ENCODE measurements around the gene TRIM2. TPM values are rescaled to one million over a fixed set of nuclear protein-coding genes. Genes with fewer than 3 reads are reported as not detected.

Gene TRIM2
- total and polyA plus RNA-seq, 7 donors, result 1.3 to 7.1 (median 3.9) TPM

- ATAC-seq (no peak), DNase-seq (no peak)
- Histone ChIP-seq H3K27me3 (ENCODE audit: insufficient read depth in 3 of 3, low read length in 2 of 3) (peaks cover 0 to 3% (median 0%) of the 10 kb centered on the region in 3 donors), H3K9me3 (no peaks in the 10 kb centered on the region), H3K36me3 (ENCODE audit: insufficient read depth in 1 of 2, low read depth in 1 of 2) (no peaks in the 10 kb centered on the region), H3K4me3 (no peak overlapping the region), H3K4me1 (peaks cover 12% of the 10 kb centered on the region), H3K27ac (no peak overlapping the region)
- intact Hi-C loops (cut with DNase I), result no loop called here
- WGBS, 3 donors, result 96 to 99% (median 98%) methylated on average over 3 of the region's 3 CpGs
- TF ChIP-seq, protein P1, sequence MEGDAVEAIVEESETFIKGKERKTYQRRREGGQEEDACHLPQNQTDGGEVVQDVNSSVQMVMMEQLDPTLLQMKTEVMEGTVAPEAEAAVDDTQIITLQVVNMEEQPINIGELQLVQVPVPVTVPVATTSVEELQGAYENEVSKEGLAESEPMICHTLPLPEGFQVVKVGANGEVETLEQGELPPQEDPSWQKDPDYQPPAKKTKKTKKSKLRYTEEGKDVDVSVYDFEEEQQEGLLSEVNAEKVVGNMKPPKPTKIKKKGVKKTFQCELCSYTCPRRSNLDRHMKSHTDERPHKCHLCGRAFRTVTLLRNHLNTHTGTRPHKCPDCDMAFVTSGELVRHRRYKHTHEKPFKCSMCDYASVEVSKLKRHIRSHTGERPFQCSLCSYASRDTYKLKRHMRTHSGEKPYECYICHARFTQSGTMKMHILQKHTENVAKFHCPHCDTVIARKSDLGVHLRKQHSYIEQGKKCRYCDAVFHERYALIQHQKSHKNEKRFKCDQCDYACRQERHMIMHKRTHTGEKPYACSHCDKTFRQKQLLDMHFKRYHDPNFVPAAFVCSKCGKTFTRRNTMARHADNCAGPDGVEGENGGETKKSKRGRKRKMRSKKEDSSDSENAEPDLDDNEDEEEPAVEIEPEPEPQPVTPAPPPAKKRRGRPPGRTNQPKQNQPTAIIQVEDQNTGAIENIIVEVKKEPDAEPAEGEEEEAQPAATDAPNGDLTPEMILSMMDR (IDR thresholded peaks at IDR 0.05), result no peak
Measured at GRCh38 chr4:153218961-153219360, 14.7 kb downstream of the TRIM2 start.

DNA sequence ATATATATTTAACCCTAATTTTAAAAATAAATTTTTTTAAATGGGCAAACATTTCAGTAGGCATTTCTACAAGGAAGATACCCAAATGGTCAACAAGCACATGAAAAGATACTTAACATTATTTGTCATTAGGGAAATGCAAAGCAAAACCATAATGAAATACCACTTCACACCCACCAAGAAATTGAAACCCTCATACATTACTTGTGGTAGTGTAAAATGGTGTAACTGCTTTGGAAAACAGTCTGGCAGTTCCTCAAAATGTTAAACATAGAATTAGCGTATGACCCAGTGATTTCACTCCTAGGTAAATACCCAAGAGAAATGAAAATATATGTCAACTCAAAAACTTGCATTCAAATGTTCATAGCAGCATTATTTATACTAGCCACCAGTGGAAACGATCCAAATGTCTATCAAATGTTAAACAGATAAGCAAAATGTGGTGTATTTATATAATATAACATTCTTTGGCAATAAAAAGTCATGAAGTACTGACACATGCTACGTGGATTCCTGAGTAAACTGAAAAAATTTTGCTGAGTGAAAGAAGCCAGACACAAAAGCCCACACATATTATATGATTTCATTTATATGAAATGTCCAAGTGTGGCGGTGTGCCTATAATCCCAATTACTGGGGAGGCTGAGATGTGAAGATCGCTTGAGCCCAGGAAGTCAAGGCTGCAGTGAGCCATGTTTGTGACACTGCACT, 16.6 kb downstream of the TRIM2 start:
- Histone ChIP-seq H3K36me3 (ENCODE audit: insufficient read depth in 1 of 2, low read depth in 1 of 2) (no peaks in the 10 kb centered on the region), H3K4me1 (peaks cover 21% of the 10 kb centered on the region), H3K27ac (peak overlapping the region; percentile 34), H3K27me3 (ENCODE audit: insufficient read depth in 3 of 3, low read length in 2 of 3) (no peaks in the 10 kb centered on the region), H3K9me3 (peaks cover 6% of the 10 kb centered on the region), H3K4me3 (no peak overlapping the region)
- ATAC-seq (no peak), DNase-seq (no peak)
- 92 to 97% (median 93%) methylated on average over 5 of the region's 5 CpGs for WGBS, 3 donors
- TF ChIP-seq, protein P1 (IDR thresholded peaks at IDR 0.05), result no peak
- intact Hi-C loops (cut with DNase I), result loop anchor here in 1 of 2 donors (10.0 kb wide), 1 partner anchor 214 kb away; no protein-coding TSS in a partner anchor

- DNase-seq (peak; percentile 57 to 74), ATAC-seq (peak; percentile 55 to 83 (median 72))
- TF ChIP-seq, protein P1 (IDR thresholded peaks at IDR 0.05), result no peak
- H3K36me3 ChIP-seq (ENCODE audit: insufficient read depth in 1 of 2, low read depth in 1 of 2), result no peaks in the 10 kb centered on the region
- H3K9me3 ChIP-seq, result peaks cover 6% of the 10 kb centered on the region
- peak overlapping the region; percentile 97 for H3K4me3 ChIP-seq
- no peaks in the 10 kb centered on the region for H3K27me3 ChIP-seq (ENCODE audit: insufficient read depth in 3 of 3, low read length in 2 of 3)
- peaks cover 21% of the 10 kb centered on the region for H3K4me1 ChIP-seq
- 16 to 18% (median 18%) methylated on average over 30 of the region's 30 CpGs for WGBS, 3 donors
- peak overlapping the region; percentile 93 for H3K27ac ChIP-seq
- intact Hi-C loops (cut with DNase I), result loop anchor here in 1 of 2 donors (10.0 kb wide), 1 partner anchor 213 kb away; no protein-coding TSS in a partner anchor
Measured at GRCh38 chr4:153221783-153222706, 17.8 kb downstream of the TRIM2 start.

GRCh38 chr4:153222707-153223426, 18.6 kb downstream of the TRIM2 start:
- no peaks in the 10 kb centered on the region for H3K36me3 ChIP-seq (ENCODE audit: insufficient read depth in 1 of 2, low read depth in 1 of 2)
- intact Hi-C loops (cut with DNase I), result loop anchor here in 1 of 2 donors (10.0 kb wide), 1 partner anchor 212 kb away; no protein-coding TSS in a partner anchor
- H3K9me3 ChIP-seq, result peaks cover 6% of the 10 kb centered on the region
- peak; percentile 68 to 85 for DNase-seq
- no peaks in the 10 kb centered on the region for H3K27me3 ChIP-seq (ENCODE audit: insufficient read depth in 3 of 3, low read length in 2 of 3)
- peak; percentile 87 to 91 (median 90) for ATAC-seq
- WGBS, 3 donors, result 0% methylated on average over 45 to 61 of the region's 61 CpGs
- H3K4me1 ChIP-seq, result peaks cover 21% of the 10 kb centered on the region
- peak overlapping the region; percentile 93 for H3K27ac ChIP-seq
- peak overlapping the region; percentile 97 for H3K4me3 ChIP-seq
- TF ChIP-seq, protein P1 (IDR thresholded peaks at IDR 0.05), result no peak
